HepG2 (cell line): Measurements from ENCODE around the gene SERPINE2. TPM values are rescaled to one million over a fixed set of nuclear protein-coding genes. Genes with fewer than 3 reads are reported as not detected.

Experiments
- ATAC-seq: fragments of 200-7000 bp; cut with Tn5 transposase; 3 replicates; pipeline ENCODE4 v1.9.1; 2020; ENCODE audit warnings: mild to moderate bottlenecking, moderate library complexity
- BruUV-seq: library from RNA; stranded (reverse); fragments of 400-500 nt; replicated peaks from 2 replicates; lab custom pipeline; 2021; lab: Mats Ljungman, UMichigan
- CTCF ChIA-PET: fragments of 300-600 bp; formaldehyde crosslinking; extraction: SDS; loops from one replicate; lab custom pipeline; 2021; ENCODE audit warnings: low total read pairs, inconsistent platforms, low intra/inter-chr PET ratio; lab: Yijun Ruan, JAX
- POLR2A ChIA-PET: fragments of 350-600 bp; sonication (Branson Sonifier 250); formaldehyde crosslinking; loops from one replicate; lab custom pipeline; 2020; ENCODE audit warnings: antibody characterized with exemption, inconsistent platforms; lab: Yijun Ruan, JAX
- DNase-seq: peaks from one replicate; pipeline ENCODE4 v3.0.0-alpha.2; 2015; ENCODE audit warnings: low spot score
- FAIRE-seq: peaks from 3 replicates; lab custom pipeline; 2011; peaks lifted over from hg19 to GRCh38; lab: Jason Lieb, UNC
- H2AFZ ChIP-seq: one replicate; pipeline ENCODE4 v1.6.1; 2011; ENCODE audit warnings: low read length, inconsistent platforms
- H3K27ac ChIP-seq: fragments of 300-600 bp; 3 replicates; pipeline ENCODE4 v1.8.0; 2011; ENCODE audit warnings: mixed run types, mild to moderate bottlenecking, mixed read lengths, low read length, inconsistent platforms; ENCODE audit not compliant: insufficient read depth; ENCODE audit errors: extremely low read length
- H3K27me3 ChIP-seq, 2 experiments: fragments of 200-600 bp in 1 of 2; 2 replicates in 1 of 2; 3 replicates in 1 of 2; pipeline versions ENCODE4 v1.6.0 to v1.8.0; 2011; ENCODE audit warnings: low read length in 2 of 2, mild to moderate bottlenecking in 2 of 2, moderate library complexity in 2 of 2, inconsistent platforms in 1 of 2; ENCODE audit not compliant: insufficient read depth in 2 of 2, control insufficient read depth in 1 of 2
- H3K36me3 ChIP-seq, 2 experiments: fragments of 200-600 bp in 1 of 2; replicated peaks in 1 of 2; 2 replicates in 1 of 2; 3 replicates in 1 of 2; pipeline versions ENCODE4 v1.5.1 to v1.8.0; 2011; ENCODE audit warnings: low read length in 2 of 2, inconsistent platforms in 1 of 2; ENCODE audit not compliant: insufficient read depth in 2 of 2, control insufficient read depth in 1 of 2
- H3K4me1 ChIP-seq: 2 replicates; pipeline ENCODE4 v1.5.1; 2012; ENCODE audit warnings: low read length, inconsistent platforms; ENCODE audit not compliant: insufficient read depth
- H3K4me2 ChIP-seq: 2 replicates; pipeline ENCODE4 v1.6.0; 2011; ENCODE audit warnings: low read depth, low read length, inconsistent platforms
- H3K4me3 ChIP-seq, 3 experiments: fragments of 200-600 bp in 1 of 3; sonication (generic), shearing (Covaris generic) in 1 of 3; replicated peaks in 1 of 3; 2 replicates each; pipeline ENCODE4 v1.5.1; 2011 to 2016; ENCODE audit warnings: low read length in 3 of 3, inconsistent platforms in 2 of 3, low read depth in 2 of 3, mild to moderate bottlenecking in 2 of 3, control low read depth in 1 of 3, mixed read lengths in 1 of 3; ENCODE audit not compliant: insufficient read depth in 1 of 3
- H3K79me2 ChIP-seq: one replicate; pipeline ENCODE4 v1.6.1; 2011; ENCODE audit warnings: low read length, inconsistent platforms; ENCODE audit not compliant: insufficient read depth
- H3K9ac ChIP-seq: 2 replicates; pipeline ENCODE4 v1.6.0; 2011; ENCODE audit warnings: mild to moderate bottlenecking, low read depth, low read length, inconsistent platforms; ENCODE audit not compliant: insufficient read depth
- H3K9me3 ChIP-seq: 2 replicates; pipeline ENCODE4 v1.5.1; 2012; ENCODE audit warnings: mild to moderate bottlenecking, low read length
- H4K20me1 ChIP-seq: 2 replicates; pipeline ENCODE4 v1.6.0; 2011; ENCODE audit warnings: inconsistent platforms, mild to moderate bottlenecking, low read length, moderate library complexity; ENCODE audit not compliant: insufficient read depth
- ARNTL ChIP-seq: sonication (generic); formaldehyde crosslinking; IDR thresholded peaks from 2 replicates; pipeline ENCODE4 v1.4.0; 2020; ENCODE audit warnings: mild to moderate bottlenecking, missing genetic modification reagents
- DMTF1 ChIP-seq: sonication (generic); formaldehyde crosslinking; IDR thresholded peaks from 2 replicates; pipeline ENCODE4 v1.4.0; 2020; ENCODE audit warnings: mild to moderate bottlenecking, missing genetic modification reagents
- HMGXB4 ChIP-seq, 2 experiments: sonication (generic) in 1 of 2; formaldehyde crosslinking in 1 of 2; IDR thresholded peaks; 2 replicates each; pipeline versions ENCODE4 v1.4.0 to v1.6.1; 2018 to 2020; ENCODE audit warnings: missing genetic modification reagents in 2 of 2, borderline replicate concordance in 1 of 2, low read depth in 1 of 2, mild to moderate bottlenecking in 1 of 2, missing biosample characterization in 1 of 2
- SUZ12 ChIP-seq: fragments of 150-350 bp; IDR thresholded peaks from 2 replicates; pipeline ENCODE4 v1.6.1; 2014; ENCODE audit warnings: low read depth, low read length
- ZNF329 ChIP-seq: sonication (generic); formaldehyde crosslinking; IDR thresholded peaks from 2 replicates; pipeline ENCODE4 v1.9.0; 2021; ENCODE audit warnings: low read depth, mild to moderate bottlenecking, missing genetic modification reagents
- ZNF556 ChIP-seq: sonication (generic); formaldehyde crosslinking; IDR thresholded peaks from 2 replicates; pipeline ENCODE4 v1.4.0; 2020; ENCODE audit warnings: mild to moderate bottlenecking, missing genetic modification reagents, borderline replicate concordance
- ZNF639 ChIP-seq: conservative IDR thresholded peaks from 2 replicates; pipeline ENCODE4 v1.6.1; 2018; ENCODE audit warnings: missing genetic modification reagents
- WGBS: methylation state at CpG from one replicate; pipeline ENCODE4 v1.1.6; 2017; ENCODE audit warnings: low lambda C conversion rate; 5-methylcytosine and 5-hydroxymethylcytosine counted together
- in situ Hi-C: cut with HindIII; loops from 2 replicates; pipeline ENCODE4 v1.10.0; 2017; ENCODE audit warnings: low pct_unique_long_range_greater_than_20kb; ENCODE audit not compliant: extremely low pct_ligation_motif_present
- intact Hi-C: fragments of 100-400 bp; cut with micrococcal nuclease; formaldehyde crosslinking; loops from one replicate; pipeline ENCODE4 v1.10.0; 2022; ENCODE audit not compliant: unreplicated experiment
- polyA plus RNA-seq, 8 experiments: library from polyadenylated mRNA; depleted of rRNA in 3 of 8; stranded (reverse) in 7 of 8; unstranded in 1 of 8; fragments of >200 nt; fragmentation: Illumina TruSeq in 4 of 8; extraction: Trizol in 4 of 8; gene quantifications; 2 replicates each; pipeline versions ENCODE4 v1.2.1 to v1.2.3, GENCODE V29; 2011 to 2016; ENCODE audit warnings: low read depth in 4 of 8, missing spikeins in 1 of 8, mixed read lengths in 1 of 8; ENCODE audit not compliant: insufficient read depth in 1 of 8
- total RNA-seq, 5 experiments: library from RNA; depleted of rRNA; stranded (reverse); fragments of >200 nt; fragmentation: Illumina TruSeq; extraction: Trizol; gene quantifications; 2 replicates each; pipeline ENCODE4 v1.2.3, GENCODE V29; 2016; ENCODE audit warnings: low read depth in 1 of 5

SERPINE2 gene
- total and polyA plus RNA-seq, 2 of the 13 experiments (the other 11 are each of a cell fraction or from before 2014, with no cell fraction given) = 7.9 to 18.1 TPM

GRCh38 chr2:224078656-224079055 is 39.6 kb upstream of the SERPINE2 start:
- BruUV-seq = no TSS peak
- ATAC-seq = no peak
- Histone ChIP-seq H3K27ac (no peak overlapping the region), H3K4me1 (peaks cover 9% of the 10 kb centered on the region), H3K36me3 (no peaks in the 10 kb centered on the region), H2AFZ (no peak overlapping the region), H3K27me3 (peaks cover 0 to 16% of the 10 kb centered on the region in 2 experiments; a peak in 2 of 5 replicates), H3K79me2 (no peaks in the 10 kb centered on the region), H3K4me3 (no peak overlapping the region), H3K9me3 (peaks cover 13% of the 10 kb centered on the region; the same call in 1 of the 2 replicates), H3K9ac (no peak overlapping the region), H4K20me1 (no peaks in the 10 kb centered on the region), H3K4me2 (no peak overlapping the region)
- no peak for DNase-seq
- in situ Hi-C loops = no loop called here
- ChIA-PET POLR2A (no interaction called here), CTCF (no interaction called here)
- 28% methylated on average over 8 of the region's 8 CpGs for WGBS
- FAIRE-seq = no peak
- TF ChIP-seq ZNF329 (CRISPR knock-in tag) (no peak), ARNTL (no peak), ZNF639 (CRISPR knock-in tag) (no peak), ZNF556 (CRISPR knock-in tag) (no peak), DMTF1 (CRISPR knock-in tag) (no peak), HMGXB4 (CRISPR knock-in tag; IDR thresholded peaks at IDR 0.05; ENCODE audit: borderline replicate concordance in 1 of 2, low read depth in 1 of 2) (no peak), SUZ12 (no peak)
- intact Hi-C loops = no loop called here
